ENCODE measurements around the gene DCLK1. TPM values are rescaled to one million over a fixed set of nuclear protein-coding genes. Genes with fewer than 3 reads are reported as not detected.

The DCLK1 gene
- total RNA-seq, 1 donor from 2014 or later: 4.5 TPM

DNA sequence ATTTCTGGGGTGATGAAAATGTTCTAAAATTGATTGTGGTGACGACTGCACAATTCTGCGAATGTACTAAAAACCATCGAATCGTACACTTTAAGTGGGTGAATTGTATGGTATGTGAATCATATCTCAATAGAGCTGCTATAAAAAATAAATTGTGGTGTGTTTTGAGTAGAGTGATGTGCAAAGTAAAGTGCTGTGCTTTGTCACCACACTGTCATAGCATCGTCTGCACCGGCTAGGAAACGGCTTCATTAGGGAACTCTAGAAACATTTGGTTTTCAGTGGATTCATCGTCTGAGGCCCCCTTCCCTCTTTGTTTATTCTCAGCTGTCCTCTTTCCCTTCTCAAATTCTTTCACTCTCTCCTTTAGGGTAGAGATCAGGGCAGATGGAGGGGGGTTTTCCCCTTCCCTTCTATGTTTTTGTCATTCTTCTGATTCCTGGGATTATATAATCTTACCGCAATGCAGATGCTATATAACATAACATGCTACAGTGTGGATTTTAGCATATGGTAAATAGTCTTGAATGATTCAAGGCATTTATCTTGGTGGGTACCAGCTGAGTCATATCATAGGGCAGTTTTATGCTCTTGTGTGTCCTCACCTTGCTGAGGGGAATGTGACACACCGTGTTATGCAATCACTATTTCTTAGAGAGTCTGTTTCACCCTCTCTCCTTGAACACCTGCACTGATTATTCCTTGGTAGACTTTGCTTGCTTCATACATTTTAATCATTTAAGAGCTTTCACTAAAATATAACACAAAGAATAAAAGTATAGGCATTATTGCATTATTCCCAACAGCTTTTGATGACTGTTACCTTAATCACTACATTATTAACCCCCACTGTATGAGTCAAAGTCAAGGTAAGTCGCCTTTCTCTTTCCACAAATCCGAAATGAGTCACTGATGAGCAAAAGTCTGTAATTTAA lies 239.4 kb downstream of the DCLK1 start:
- TF ChIP-seq, protein P1, sequence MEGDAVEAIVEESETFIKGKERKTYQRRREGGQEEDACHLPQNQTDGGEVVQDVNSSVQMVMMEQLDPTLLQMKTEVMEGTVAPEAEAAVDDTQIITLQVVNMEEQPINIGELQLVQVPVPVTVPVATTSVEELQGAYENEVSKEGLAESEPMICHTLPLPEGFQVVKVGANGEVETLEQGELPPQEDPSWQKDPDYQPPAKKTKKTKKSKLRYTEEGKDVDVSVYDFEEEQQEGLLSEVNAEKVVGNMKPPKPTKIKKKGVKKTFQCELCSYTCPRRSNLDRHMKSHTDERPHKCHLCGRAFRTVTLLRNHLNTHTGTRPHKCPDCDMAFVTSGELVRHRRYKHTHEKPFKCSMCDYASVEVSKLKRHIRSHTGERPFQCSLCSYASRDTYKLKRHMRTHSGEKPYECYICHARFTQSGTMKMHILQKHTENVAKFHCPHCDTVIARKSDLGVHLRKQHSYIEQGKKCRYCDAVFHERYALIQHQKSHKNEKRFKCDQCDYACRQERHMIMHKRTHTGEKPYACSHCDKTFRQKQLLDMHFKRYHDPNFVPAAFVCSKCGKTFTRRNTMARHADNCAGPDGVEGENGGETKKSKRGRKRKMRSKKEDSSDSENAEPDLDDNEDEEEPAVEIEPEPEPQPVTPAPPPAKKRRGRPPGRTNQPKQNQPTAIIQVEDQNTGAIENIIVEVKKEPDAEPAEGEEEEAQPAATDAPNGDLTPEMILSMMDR (IDR thresholded peaks at IDR 0.05): no peak
- no peak for DNase-seq
- no peaks in the 10 kb centered on the region for H3K4me1 ChIP-seq

DNA sequence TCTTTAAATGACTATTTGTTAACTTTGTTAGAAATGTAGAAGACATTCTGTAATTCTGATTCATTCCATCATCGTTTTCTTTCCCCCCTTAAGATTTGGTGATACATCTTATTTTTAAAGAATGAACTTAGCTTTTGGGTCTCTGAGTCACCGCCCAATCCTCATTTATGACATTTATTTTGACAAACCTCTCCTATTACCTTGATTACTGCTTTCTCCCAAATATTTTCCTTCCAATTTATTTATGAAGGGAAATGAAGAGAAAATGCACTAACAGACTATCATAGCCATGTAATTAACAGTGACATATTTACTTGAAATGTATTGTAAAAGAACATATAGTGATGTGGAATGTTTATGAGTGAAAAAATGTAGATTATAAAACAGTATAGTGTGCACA lies 241.6 kb downstream of the DCLK1 start:
- no peak overlapping the region for H3K4me3 ChIP-seq
- H3K36me3 ChIP-seq: no peaks in the 10 kb centered on the region
- no peak for DNase-seq
- ATAC-seq: no peak
- intact Hi-C loops (cut with DNase I): no loop called here
- H3K27ac ChIP-seq: no peak overlapping the region
- H3K9me3 ChIP-seq: no peaks in the 10 kb centered on the region
- H3K27me3 ChIP-seq: no peaks in the 10 kb centered on the region
- H3K4me1 ChIP-seq: no peaks in the 10 kb centered on the region
- TF ChIP-seq, protein P1 (IDR thresholded peaks at IDR 0.05): no peak

More for the DNA sequence above, 239.4 kb downstream of the DCLK1 start:
- no peak overlapping the region for H3K4me3 ChIP-seq
- intact Hi-C loops (cut with DNase I): no loop called here
- H3K27ac ChIP-seq: no peak overlapping the region
- H3K27me3 ChIP-seq: no peaks in the 10 kb centered on the region
- no peaks in the 10 kb centered on the region for H3K9me3 ChIP-seq
- ATAC-seq: peak; percentile 83
- no peaks in the 10 kb centered on the region for H3K36me3 ChIP-seq

DNA sequence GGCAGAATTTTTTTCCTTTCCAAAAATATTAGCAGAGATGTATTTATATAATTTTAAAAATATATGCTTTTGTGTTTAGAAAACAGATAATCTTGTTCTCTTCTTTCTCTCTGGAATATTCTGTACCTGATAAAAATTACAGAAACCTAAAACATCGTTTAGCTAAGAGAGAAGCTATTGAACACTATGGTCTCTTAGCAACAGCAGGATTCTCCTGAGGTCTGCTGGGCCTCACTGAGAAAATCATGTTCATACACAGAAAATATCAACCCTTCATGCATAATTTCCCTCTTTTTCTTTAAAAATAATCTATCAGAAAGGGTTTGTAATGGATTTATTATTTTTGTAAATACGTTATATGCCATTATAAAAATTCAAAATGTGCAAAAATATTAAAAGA lies 242.2 kb downstream of the DCLK1 start:
- no peaks in the 10 kb centered on the region for H3K9me3 ChIP-seq
- no peaks in the 10 kb centered on the region for H3K4me1 ChIP-seq
- TF ChIP-seq, protein P1 (IDR thresholded peaks at IDR 0.05): no peak
- DNase-seq (no peak), ATAC-seq (no peak)
- no peak overlapping the region for H3K27ac ChIP-seq
- H3K4me3 ChIP-seq: no peak overlapping the region
- no peaks in the 10 kb centered on the region for H3K27me3 ChIP-seq
- intact Hi-C loops (cut with DNase I): no loop called here
- H3K36me3 ChIP-seq: no peaks in the 10 kb centered on the region

DNA sequence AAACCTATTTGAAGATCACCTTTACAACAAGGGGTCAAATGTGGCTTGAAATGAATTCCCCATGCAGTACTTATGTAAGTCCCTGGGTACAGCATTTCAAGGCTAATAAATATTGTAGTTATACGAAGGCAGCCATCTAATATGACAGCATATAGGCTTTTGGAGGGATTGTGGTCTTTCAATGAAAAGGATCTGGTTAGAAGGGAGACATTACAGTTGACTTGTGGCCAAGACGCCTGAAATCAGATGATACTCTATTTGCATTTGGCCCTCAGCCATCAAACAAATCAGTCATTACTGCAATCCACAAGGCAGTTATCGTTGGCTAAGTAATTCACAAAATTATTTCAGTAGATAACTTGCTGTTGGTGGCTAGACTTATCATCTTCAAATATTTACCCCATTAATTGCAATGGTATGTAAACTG lies 242.7 kb downstream of the DCLK1 start:
- Histone ChIP-seq H3K27me3 (no peaks in the 10 kb centered on the region), H3K27ac (no peak overlapping the region), H3K36me3 (no peaks in the 10 kb centered on the region), H3K4me1 (no peaks in the 10 kb centered on the region), H3K9me3 (no peaks in the 10 kb centered on the region), H3K4me3 (no peak overlapping the region)
- no peak for DNase-seq
- ATAC-seq: no peak
- intact Hi-C loops (cut with DNase I): no loop called here
- TF ChIP-seq, protein P1 (IDR thresholded peaks at IDR 0.05): no peak

DNA sequence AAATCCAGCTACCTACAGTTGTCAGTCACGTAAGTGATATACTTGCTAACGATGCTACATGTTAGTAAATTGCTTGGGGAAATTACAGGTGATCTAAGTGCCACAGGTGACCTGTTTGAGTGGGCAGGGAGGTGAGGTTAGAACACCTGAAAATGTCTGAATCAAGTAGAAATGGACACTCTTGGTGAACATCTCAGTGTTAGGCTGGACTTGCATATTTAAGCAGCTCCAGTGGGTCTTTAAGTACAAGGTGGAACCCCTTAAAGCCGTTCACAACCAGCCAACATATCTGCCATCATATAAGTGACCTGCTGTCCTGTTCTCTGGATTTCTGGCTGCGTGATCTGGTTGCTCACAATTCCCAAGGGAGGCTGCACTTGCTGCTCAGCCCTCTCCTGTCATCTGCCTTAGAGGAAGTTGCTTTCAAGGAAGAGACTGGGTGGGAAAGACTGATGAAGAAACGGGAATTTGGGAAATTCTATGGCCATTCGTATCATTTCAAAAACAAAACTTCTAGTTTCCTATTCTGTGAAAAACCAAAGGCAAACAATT lies 244.0 kb downstream of the DCLK1 start:
- ATAC-seq: no peak
- H3K27me3 ChIP-seq: no peaks in the 10 kb centered on the region
- H3K4me1 ChIP-seq: no peaks in the 10 kb centered on the region
- intact Hi-C loops (cut with DNase I): no loop called here
- H3K36me3 ChIP-seq: no peaks in the 10 kb centered on the region
- no peaks in the 10 kb centered on the region for H3K9me3 ChIP-seq
- H3K4me3 ChIP-seq: no peak overlapping the region
- DNase-seq: no peak
- TF ChIP-seq, protein P1 (IDR thresholded peaks at IDR 0.05): no peak
- H3K27ac ChIP-seq: no peak overlapping the region

All from upper lobe of right lung (tissue), 1 donor.